HEK293 (cell line): ENCODE measurements around the gene CENPO.

Source experiments
- CTCF ChIA-PET: fragments of 350-600 bp; formaldehyde crosslinking; extraction: SDS; loops from one replicate; lab custom pipeline; 2021; ENCODE audit warnings: antibody characterized with exemption; lab: Yijun Ruan, JAX
- POLR2A ChIA-PET: fragments of 300-600 bp; formaldehyde crosslinking; extraction: SDS; loops from one replicate; lab custom pipeline; 2020; ENCODE audit warnings: antibody characterized with exemption, inconsistent platforms; lab: Yijun Ruan, JAX
- H3K27ac ChIP-seq: fragments of 200-500 bp; sonication (Bioruptor generic); 2 replicates; pipeline ENCODE4 v1.5.1; 2014; ENCODE audit warnings: low read depth, low read length, control low read depth, inconsistent platforms; ENCODE audit errors: extremely low read depth
- H3K36me3 ChIP-seq, 2 experiments: fragments of 200-500 bp in 1 of 2; sonication (Bioruptor generic) in 1 of 2; 1 replicate in 1 of 2; 2 replicates in 1 of 2; pipeline ENCODE4 v1.5.1; 2014 to 2017; ENCODE audit warnings: inconsistent platforms in 2 of 2, low read length in 2 of 2; ENCODE audit not compliant: control insufficient read depth in 2 of 2, insufficient read depth in 1 of 2
- H3K4me1 ChIP-seq: fragments of 200-500 bp; sonication (Bioruptor generic); 2 replicates; pipeline ENCODE4 v1.5.1; 2014; ENCODE audit warnings: mild to moderate bottlenecking, low read length, inconsistent platforms; ENCODE audit not compliant: control insufficient read depth, insufficient read depth
- H3K4me3 ChIP-seq: 2 replicates; pipeline ENCODE4 v1.5.1; 2011; ENCODE audit warnings: low read depth, mild to moderate bottlenecking, control low read depth, low read length, moderate library complexity
- H3K9me3 ChIP-seq: fragments of 200-500 bp; sonication (Bioruptor generic); 2 replicates; pipeline ENCODE4 v1.5.1; 2014; ENCODE audit warnings: low read depth, low read length, inconsistent platforms; ENCODE audit not compliant: control insufficient read depth, insufficient read depth
- ELK4 ChIP-seq: IDR thresholded peaks from 2 replicates; pipeline ENCODE4 v1.6.1; 2011; ENCODE audit warnings: mild to moderate bottlenecking, low read depth, low read length, borderline replicate concordance
- FEZF1 ChIP-seq: fragments of 450-650 bp; formaldehyde crosslinking; IDR thresholded peaks from 2 replicates; pipeline ENCODE4 v1.5.1; 2016; ENCODE audit warnings: missing biosample characterization, missing genetic modification characterization
- GFI1B ChIP-seq: fragments of 450-650 bp; formaldehyde crosslinking; IDR thresholded peaks from 2 replicates; pipeline ENCODE4 v1.5.1; 2016; ENCODE audit warnings: missing biosample characterization, missing genetic modification characterization
- HOXA7 ChIP-seq: sonication (generic); formaldehyde crosslinking; IDR thresholded peaks from 2 replicates; pipeline ENCODE4 v1.8.1; 2022; ENCODE audit warnings: missing genetic modification reagents, borderline replicate concordance
- HOXD13 ChIP-seq: sonication (generic); formaldehyde crosslinking; IDR thresholded peaks from 2 replicates; pipeline ENCODE4 v1.8.0; 2022; ENCODE audit warnings: missing genetic modification reagents, borderline replicate concordance
- KLF7 ChIP-seq: fragments of 450-650 bp; formaldehyde crosslinking; IDR thresholded peaks from 2 replicates; pipeline ENCODE4 v1.5.1; 2016; ENCODE audit warnings: missing biosample characterization, missing genetic modification characterization, borderline replicate concordance
- RBAK ChIP-seq: fragments of 450-650 bp; formaldehyde crosslinking; IDR thresholded peaks from 2 replicates; pipeline ENCODE4 v1.5.1; 2016; ENCODE audit warnings: missing biosample characterization, missing genetic modification characterization
- SCRT2 ChIP-seq: fragments of 450-650 bp; formaldehyde crosslinking; IDR thresholded peaks from 2 replicates; pipeline ENCODE4 v1.5.1; 2016; ENCODE audit warnings: missing biosample characterization, missing genetic modification characterization
- TRIM28 ChIP-seq: IDR thresholded peaks from 2 replicates; pipeline ENCODE4 v1.6.1; 2011; ENCODE audit warnings: low read length, control low read depth, borderline replicate concordance
- YY2 ChIP-seq: fragments of 450-650 bp; formaldehyde crosslinking; IDR thresholded peaks from 2 replicates; pipeline ENCODE4 v1.5.1; 2016; ENCODE audit warnings: missing biosample characterization, missing genetic modification characterization
- ZBTB49 ChIP-seq: fragments of 450-650 bp; formaldehyde crosslinking; IDR thresholded peaks from 2 replicates; pipeline ENCODE4 v1.5.1; 2016; ENCODE audit warnings: missing biosample characterization, missing genetic modification characterization, low read depth
- ZFP37 ChIP-seq: fragments of 450-650 bp; formaldehyde crosslinking; IDR thresholded peaks from 2 replicates; pipeline ENCODE4 v1.5.1; 2016; ENCODE audit warnings: missing biosample characterization, missing genetic modification characterization
- ZNF121 ChIP-seq: fragments of 450-650 bp; formaldehyde crosslinking; IDR thresholded peaks from 2 replicates; pipeline ENCODE4 v1.5.1; 2016; ENCODE audit warnings: missing biosample characterization, missing genetic modification characterization
- ZNF132 ChIP-seq: fragments of 450-650 bp; formaldehyde crosslinking; IDR thresholded peaks from 2 replicates; pipeline ENCODE4 v1.5.1; 2017; ENCODE audit warnings: missing biosample characterization, missing genetic modification characterization, borderline replicate concordance
- ZNF140 ChIP-seq: fragments of 450-650 bp; formaldehyde crosslinking; IDR thresholded peaks from 2 replicates; pipeline ENCODE4 v1.5.1; 2016; ENCODE audit warnings: missing biosample characterization, missing genetic modification characterization
- ZNF146 ChIP-seq: fragments of 450-650 bp; formaldehyde crosslinking; IDR thresholded peaks from 2 replicates; pipeline ENCODE4 v1.5.1; 2016; ENCODE audit warnings: missing biosample characterization, missing genetic modification characterization
- ZNF157 ChIP-seq: fragments of 450-650 bp; formaldehyde crosslinking; IDR thresholded peaks from 2 replicates; pipeline ENCODE4 v1.5.1; 2016; ENCODE audit warnings: missing biosample characterization, missing genetic modification characterization
- ZNF175 ChIP-seq: fragments of 450-650 bp; formaldehyde crosslinking; IDR thresholded peaks from 2 replicates; pipeline ENCODE4 v1.5.1; 2016; ENCODE audit warnings: missing biosample characterization, missing genetic modification characterization
- ZNF184 ChIP-seq: fragments of 450-650 bp; IDR thresholded peaks from 2 replicates; pipeline ENCODE4 v1.5.1; 2018; ENCODE audit warnings: missing biosample characterization, mild to moderate bottlenecking, missing genetic modification characterization
- ZNF223 ChIP-seq: fragments of 450-650 bp; formaldehyde crosslinking; IDR thresholded peaks from 2 replicates; pipeline ENCODE4 v1.5.1; 2016; ENCODE audit warnings: missing biosample characterization, missing genetic modification characterization
- ZNF302 ChIP-seq: fragments of 450-650 bp; formaldehyde crosslinking; IDR thresholded peaks from 2 replicates; pipeline ENCODE4 v1.5.1; 2016; ENCODE audit warnings: missing biosample characterization, missing genetic modification characterization, low read depth
- ZNF324 ChIP-seq: fragments of 450-650 bp; formaldehyde crosslinking; IDR thresholded peaks from 2 replicates; pipeline ENCODE4 v1.5.1; 2016; ENCODE audit warnings: missing biosample characterization, missing genetic modification characterization
- ZNF404 ChIP-seq: fragments of 450-650 bp; formaldehyde crosslinking; IDR thresholded peaks from 2 replicates; pipeline ENCODE4 v1.5.1; 2017; ENCODE audit warnings: missing biosample characterization, missing genetic modification characterization
- ZNF514 ChIP-seq: fragments of 450-650 bp; formaldehyde crosslinking; IDR thresholded peaks from 2 replicates; pipeline ENCODE4 v1.5.1; 2016; ENCODE audit warnings: missing biosample characterization, missing genetic modification characterization
- ZNF571 ChIP-seq: fragments of 450-650 bp; formaldehyde crosslinking; IDR thresholded peaks from 2 replicates; pipeline ENCODE4 v1.5.0; 2017; ENCODE audit warnings: missing biosample characterization, missing genetic modification characterization
- ZNF654 ChIP-seq: fragments of 450-650 bp; formaldehyde crosslinking; IDR thresholded peaks from 2 replicates; pipeline ENCODE4 v1.5.1; 2016; ENCODE audit warnings: low read depth, missing biosample characterization, missing genetic modification characterization
- ZNF670 ChIP-seq: fragments of 450-650 bp; formaldehyde crosslinking; IDR thresholded peaks from 2 replicates; pipeline ENCODE4 v1.5.1; 2016; ENCODE audit warnings: missing biosample characterization, missing genetic modification characterization, low read depth
- ZNF701 ChIP-seq: fragments of 450-650 bp; formaldehyde crosslinking; IDR thresholded peaks from 2 replicates; pipeline ENCODE4 v1.5.1; 2016; ENCODE audit warnings: missing biosample characterization, missing genetic modification characterization
- ZNF792 ChIP-seq: fragments of 450-650 bp; formaldehyde crosslinking; IDR thresholded peaks from 2 replicates; pipeline ENCODE4 v1.5.1; 2016; ENCODE audit warnings: missing biosample characterization, missing genetic modification characterization
- TF ChIP-seq, protein P1 (sequence below): fragments of 450-650 bp; formaldehyde crosslinking; IDR thresholded peaks from 2 replicates; pipeline ENCODE4; 2016; ENCODE audit warnings: missing biosample characterization, missing genetic modification characterization
- TF ChIP-seq, protein P2 (sequence below): fragments of 450-650 bp; formaldehyde crosslinking; IDR thresholded peaks from 2 replicates; pipeline ENCODE4 v1.5.1; 2016; ENCODE audit warnings: missing biosample characterization, missing genetic modification characterization

Gene CENPO

GRCh38 chr2:24815171-24815570 is 21.9 kb downstream of the CENPO start:
- no peak for TF ChIP-seq ZNF654 (tag by site-specific recombination)
- TF ChIP-seq, protein P1, sequence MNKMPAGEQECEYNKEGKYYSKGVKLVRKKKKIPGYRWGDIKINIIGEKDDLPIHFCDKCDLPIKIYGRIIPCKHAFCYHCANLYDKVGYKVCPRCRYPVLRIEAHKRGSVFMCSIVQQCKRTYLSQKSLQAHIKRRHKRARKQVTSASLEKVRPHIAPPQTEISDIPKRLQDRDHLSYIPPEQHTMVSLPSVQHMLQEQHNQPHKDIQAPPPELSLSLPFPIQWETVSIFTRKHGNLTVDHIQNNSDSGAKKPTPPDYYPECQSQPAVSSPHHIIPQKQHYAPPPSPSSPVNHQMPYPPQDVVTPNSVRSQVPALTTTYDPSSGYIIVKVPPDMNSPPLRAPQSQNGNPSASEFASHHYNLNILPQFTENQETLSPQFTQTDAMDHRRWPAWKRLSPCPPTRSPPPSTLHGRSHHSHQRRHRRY, result no peak
- TF ChIP-seq HOXA7 (CRISPR knock-in tag), result no peak
- TF ChIP-seq ZNF184, result no peak
- TF ChIP-seq ZNF132, result no peak
- no peak for TF ChIP-seq ZNF670 (tag by site-specific recombination)
- TF ChIP-seq HOXD13 (CRISPR knock-in tag), result no peak
- no peak for TF ChIP-seq SCRT2
- no peak for TF ChIP-seq YY2 (tag by site-specific recombination)
- no peak for TF ChIP-seq ZNF121 (tag by site-specific recombination)
- TF ChIP-seq GFI1B, result no peak
- TF ChIP-seq ZFP37 (tag by site-specific recombination), result no peak
- no peak for TF ChIP-seq ZNF146 (tag by site-specific recombination)
- no peak for TF ChIP-seq ZNF223 (tag by site-specific recombination)
- no peak for TF ChIP-seq FEZF1 (tag by site-specific recombination)
- no peak for TF ChIP-seq ZNF140 (tag by site-specific recombination)
- TF ChIP-seq ZNF514, result no peak
- TF ChIP-seq ELK4, result no peak
- no peak for TF ChIP-seq ZNF571 (tag by site-specific recombination)
- H3K36me3 ChIP-seq, result peaks cover 32 to 66% of the 10 kb centered on the region in 2 experiments
- no peaks in the 10 kb centered on the region for H3K9me3 ChIP-seq
- no peak overlapping the region for H3K27ac ChIP-seq
- no peaks in the 10 kb centered on the region for H3K4me1 ChIP-seq
- H3K4me3 ChIP-seq, result no peak overlapping the region
- CTCF ChIA-PET, result interaction anchor here (0.6 kb wide), 1 partner anchor 10 kb away, joined by 3 read pairs; no protein-coding TSS in a partner anchor
- POLR2A ChIA-PET, result interaction anchor here (0.6 kb wide), 1 partner anchor 59 kb away, joined by 3 read pairs; no protein-coding TSS in a partner anchor

- ChIA-PET POLR2A (no interaction called here), CTCF (interaction anchor here (1.1 kb wide), 1 partner anchor 203 kb away, joined by 4 read pairs; no protein-coding TSS in a partner anchor)
- H3K9me3 ChIP-seq, result no peaks in the 10 kb centered on the region
- H3K4me1 ChIP-seq, result no peaks in the 10 kb centered on the region
- no peak overlapping the region for H3K4me3 ChIP-seq
- H3K36me3 ChIP-seq, result peaks cover 33 to 79% of the 10 kb centered on the region in 2 experiments
- no peak overlapping the region for H3K27ac ChIP-seq
- TF ChIP-seq ZNF701 (tag by site-specific recombination), result no peak
- no peak for TF ChIP-seq HOXA7 (CRISPR knock-in tag)
- no peak for TF ChIP-seq HOXD13 (CRISPR knock-in tag)
- no peak for TF ChIP-seq RBAK (tag by site-specific recombination)
- TF ChIP-seq ZNF404 (tag by site-specific recombination), result no peak
- TF ChIP-seq ZNF792 (tag by site-specific recombination), result no peak
- no peak for TF ChIP-seq KLF7
- TF ChIP-seq ZNF324 (tag by site-specific recombination), result no peak
- no peak for TF ChIP-seq ZBTB49
- no peak for TF ChIP-seq ZNF157 (tag by site-specific recombination)
- TF ChIP-seq ZNF302 (tag by site-specific recombination), result no peak
- TF ChIP-seq, protein P2, sequence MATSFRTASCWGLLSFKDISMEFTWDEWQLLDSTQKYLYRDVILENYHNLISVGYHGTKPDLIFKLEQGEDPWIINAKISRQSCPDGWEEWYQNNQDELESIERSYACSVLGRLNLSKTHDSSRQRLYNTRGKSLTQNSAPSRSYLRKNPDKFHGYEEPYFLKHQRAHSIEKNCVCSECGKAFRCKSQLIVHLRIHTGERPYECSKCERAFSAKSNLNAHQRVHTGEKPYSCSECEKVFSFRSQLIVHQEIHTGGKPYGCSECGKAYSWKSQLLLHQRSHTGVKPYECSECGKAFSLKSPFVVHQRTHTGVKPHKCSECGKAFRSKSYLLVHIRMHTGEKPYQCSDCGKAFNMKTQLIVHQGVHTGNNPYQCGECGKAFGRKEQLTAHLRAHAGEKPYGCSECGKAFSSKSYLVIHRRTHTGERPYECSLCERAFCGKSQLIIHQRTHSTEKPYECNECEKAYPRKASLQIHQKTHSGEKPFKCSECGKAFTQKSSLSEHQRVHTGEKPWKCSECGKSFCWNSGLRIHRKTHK (tag by site-specific recombination), result no peak
- no peak for TF ChIP-seq ZNF175 (tag by site-specific recombination)
- TF ChIP-seq TRIM28, result no peak
Observed at GRCh38 chr2:24816404-24816803, 23.2 kb downstream of the CENPO start.
